MM.1S (cell line): ENCODE results near the gene CHDH.

ENCODE experiments used
- EZH2 ChIP-seq: fragments of 300-600 bp; sonication (generic); optimal IDR thresholded peaks from 2 replicates; pipeline ENCODE3; 2017; ENCODE audit warnings: low read depth, mild to moderate bottlenecking, antibody characterized with exemption, low read length, mixed read lengths
- TF ChIP-seq, protein P1 (sequence below): fragments of 300-600 bp; sonication (generic); IDR thresholded peaks from 2 replicates; pipeline ENCODE4 v1.5.1; 2016; ENCODE audit warnings: antibody characterized with exemption, low read length, mixed read lengths

DNA sequence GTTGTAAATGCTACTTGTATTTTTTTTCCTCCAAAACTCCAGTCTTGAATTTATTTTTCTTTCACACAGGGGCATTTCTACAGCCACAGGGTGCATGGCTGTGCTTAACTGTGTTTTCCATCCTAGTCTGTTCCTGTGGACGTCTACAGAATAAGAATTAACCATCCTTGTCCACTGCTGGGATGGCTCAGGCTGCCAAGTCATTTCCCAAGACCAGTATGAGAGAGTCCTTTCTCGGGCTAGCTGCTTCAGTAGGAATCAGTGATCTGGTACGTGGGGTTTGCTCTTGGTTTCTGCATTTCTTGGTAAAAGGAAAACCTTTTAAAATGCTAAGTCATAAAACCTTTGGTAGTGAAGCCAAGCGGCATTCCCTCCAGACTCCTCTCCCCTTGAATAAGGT lies 29.8 kb downstream of the CHDH start:
- TF ChIP-seq EZH2, result no peak
- TF ChIP-seq, protein P1, sequence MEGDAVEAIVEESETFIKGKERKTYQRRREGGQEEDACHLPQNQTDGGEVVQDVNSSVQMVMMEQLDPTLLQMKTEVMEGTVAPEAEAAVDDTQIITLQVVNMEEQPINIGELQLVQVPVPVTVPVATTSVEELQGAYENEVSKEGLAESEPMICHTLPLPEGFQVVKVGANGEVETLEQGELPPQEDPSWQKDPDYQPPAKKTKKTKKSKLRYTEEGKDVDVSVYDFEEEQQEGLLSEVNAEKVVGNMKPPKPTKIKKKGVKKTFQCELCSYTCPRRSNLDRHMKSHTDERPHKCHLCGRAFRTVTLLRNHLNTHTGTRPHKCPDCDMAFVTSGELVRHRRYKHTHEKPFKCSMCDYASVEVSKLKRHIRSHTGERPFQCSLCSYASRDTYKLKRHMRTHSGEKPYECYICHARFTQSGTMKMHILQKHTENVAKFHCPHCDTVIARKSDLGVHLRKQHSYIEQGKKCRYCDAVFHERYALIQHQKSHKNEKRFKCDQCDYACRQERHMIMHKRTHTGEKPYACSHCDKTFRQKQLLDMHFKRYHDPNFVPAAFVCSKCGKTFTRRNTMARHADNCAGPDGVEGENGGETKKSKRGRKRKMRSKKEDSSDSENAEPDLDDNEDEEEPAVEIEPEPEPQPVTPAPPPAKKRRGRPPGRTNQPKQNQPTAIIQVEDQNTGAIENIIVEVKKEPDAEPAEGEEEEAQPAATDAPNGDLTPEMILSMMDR, result no peak
